Neural progenitor cell (in vitro differentiated cells): ENCODE results near the gene PTPRJ. TPM values are rescaled to one million over a fixed set of nuclear protein-coding genes. Genes with fewer than 3 reads are reported as not detected.

Experiments
- DNase-seq: peaks from one replicate; pipeline ENCODE4 v3.0.0-alpha.2; 2016; ENCODE audit warnings: low spot score
- H2AFZ ChIP-seq: fragments of 200-600 bp; sonication (generic); replicated peaks from 2 replicates; pipeline ENCODE4 v1.6.1; 2016; ENCODE audit warnings: antibody characterized with exemption
- H3F3A ChIP-seq: fragments of 200-600 bp; sonication (generic); 2 replicates; pipeline ENCODE4 v1.6.1; 2016; ENCODE audit warnings: antibody characterized with exemption, low read depth
- H3K27ac ChIP-seq: fragments of 200-600 bp; sonication (generic); 2 replicates; pipeline ENCODE4 v1.5.1; 2016; ENCODE audit warnings: mild to moderate bottlenecking
- H3K27me3 ChIP-seq: fragments of 200-600 bp; sonication (generic); 2 replicates; pipeline ENCODE4 v1.6.1; 2016; ENCODE audit warnings: mild to moderate bottlenecking, moderate library complexity
- H3K36me3 ChIP-seq: fragments of 200-600 bp; sonication (generic); 2 replicates; pipeline ENCODE4 v1.5.1; 2016
- H3K4me1 ChIP-seq: fragments of 200-600 bp; sonication (generic); 2 replicates; pipeline ENCODE4 v1.6.1; 2016; ENCODE audit warnings: mixed run types
- H3K4me2 ChIP-seq: fragments of 200-600 bp; sonication (generic); 2 replicates; pipeline ENCODE4 v1.6.1; 2016
- H3K4me3 ChIP-seq: fragments of 200-600 bp; sonication (generic); 2 replicates; pipeline ENCODE4 v1.5.1; 2016
- H3K79me2 ChIP-seq: fragments of 200-600 bp; sonication (generic); 2 replicates; pipeline ENCODE4 v1.6.1; 2016; ENCODE audit warnings: low read depth
- H3K9ac ChIP-seq: fragments of 200-600 bp; sonication (generic); 2 replicates; pipeline ENCODE4 v1.6.1; 2016
- H3K9me3 ChIP-seq: fragments of 200-600 bp; sonication (generic); 2 replicates; pipeline ENCODE4 v1.5.1; 2016; ENCODE audit warnings: low read depth
- H4K20me1 ChIP-seq: fragments of 200-600 bp; sonication (generic); 2 replicates; pipeline ENCODE4 v1.6.1; 2016; ENCODE audit warnings: low read depth
- H3K27ac Mint-ChIP-seq: 3 replicates; pipeline ENCODE4 v1.8.0; 2021; ENCODE audit warnings: mixed read lengths
- H3K27me3 Mint-ChIP-seq: 2 replicates; pipeline ENCODE4 v1.8.0; 2022; ENCODE audit warnings: low read depth, mild to moderate bottlenecking, inconsistent platforms, moderate library complexity, mixed read lengths; ENCODE audit not compliant: insufficient read depth
- H3K36me3 Mint-ChIP-seq: 3 replicates; pipeline ENCODE4 v1.8.0; 2021; ENCODE audit warnings: mixed read lengths
- H3K4me1 Mint-ChIP-seq: 3 replicates; pipeline ENCODE4 v1.8.0; 2021; ENCODE audit warnings: mixed read lengths
- H3K4me3 Mint-ChIP-seq: 3 replicates; pipeline ENCODE4 v1.8.0; 2021; ENCODE audit warnings: mild to moderate bottlenecking, moderate library complexity, mixed read lengths
- H3K9me3 Mint-ChIP-seq: 3 replicates; pipeline ENCODE4 v1.8.0; 2020; ENCODE audit warnings: mixed read lengths
- EZH2 ChIP-seq: fragments of 200-600 bp; sonication (generic); IDR thresholded peaks from 2 replicates; pipeline ENCODE4 v1.6.1; 2017; ENCODE audit warnings: antibody characterized with exemption, mild to moderate bottlenecking, moderate library complexity
- EZH2phosphoT487 ChIP-seq: fragments of 200-600 bp; sonication (generic); IDR thresholded peaks from 2 replicates; pipeline ENCODE4 v1.6.1; 2017; ENCODE audit warnings: antibody characterized with exemption
- total RNA-seq: library from RNA; depleted of rRNA; stranded (reverse); fragments of >200 nt; gene quantifications from 2 replicates; pipeline ENCODE4 v1.2.3, GENCODE V29; 2015; ENCODE audit warnings: low replicate concordance
- TF ChIP-seq, protein P1 (sequence below): fragments of 200-600 bp; sonication (generic); IDR thresholded peaks from 2 replicates; pipeline ENCODE4 v1.5.1; 2017; ENCODE audit warnings: antibody characterized with exemption, mild to moderate bottlenecking

Gene PTPRJ
- total RNA-seq, 1 donor from 2014 or later: 28.0 TPM

DNA sequence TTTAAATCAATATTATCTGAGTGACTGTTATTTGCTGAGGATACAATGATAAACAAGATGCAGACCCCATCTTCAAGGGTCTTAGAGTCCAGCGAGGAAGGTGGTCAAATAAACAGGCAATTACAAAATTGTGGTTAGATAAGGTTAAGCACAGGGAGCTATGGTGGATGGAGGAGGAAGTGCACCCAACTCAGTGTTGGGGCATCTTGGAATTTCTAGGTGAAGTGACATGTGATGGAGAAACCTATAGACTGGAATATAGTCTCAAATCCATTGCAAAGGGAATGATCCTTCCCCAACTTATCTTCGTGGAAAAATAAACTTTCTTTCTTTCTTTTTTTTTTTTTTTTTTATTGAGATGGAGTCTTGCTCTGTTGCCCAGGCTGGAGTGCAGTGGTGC is 3.4 kb upstream of the PTPRJ start:
- H3K36me3 ChIP-seq: no peaks in the 10 kb centered on the region
- H2AFZ ChIP-seq: no peak overlapping the region
- H3K9me3 Mint-ChIP-seq: no peaks in the 10 kb centered on the region
- H3K4me3 Mint-ChIP-seq: no peak overlapping the region
- no peak overlapping the region for H3K9ac ChIP-seq
- H3K36me3 Mint-ChIP-seq: no peaks in the 10 kb centered on the region
- no peak overlapping the region for H3K27ac ChIP-seq
- no peak overlapping the region for H3K4me2 ChIP-seq
- peak overlapping the region; percentile 28 for H3K27ac Mint-ChIP-seq
- no peak for DNase-seq
- peaks cover 43% of the 10 kb centered on the region for H3K4me1 Mint-ChIP-seq
- peaks cover 39% of the 10 kb centered on the region for H3F3A ChIP-seq
- peaks cover 1% of the 10 kb centered on the region for H3K27me3 ChIP-seq
- TF ChIP-seq, protein P1, sequence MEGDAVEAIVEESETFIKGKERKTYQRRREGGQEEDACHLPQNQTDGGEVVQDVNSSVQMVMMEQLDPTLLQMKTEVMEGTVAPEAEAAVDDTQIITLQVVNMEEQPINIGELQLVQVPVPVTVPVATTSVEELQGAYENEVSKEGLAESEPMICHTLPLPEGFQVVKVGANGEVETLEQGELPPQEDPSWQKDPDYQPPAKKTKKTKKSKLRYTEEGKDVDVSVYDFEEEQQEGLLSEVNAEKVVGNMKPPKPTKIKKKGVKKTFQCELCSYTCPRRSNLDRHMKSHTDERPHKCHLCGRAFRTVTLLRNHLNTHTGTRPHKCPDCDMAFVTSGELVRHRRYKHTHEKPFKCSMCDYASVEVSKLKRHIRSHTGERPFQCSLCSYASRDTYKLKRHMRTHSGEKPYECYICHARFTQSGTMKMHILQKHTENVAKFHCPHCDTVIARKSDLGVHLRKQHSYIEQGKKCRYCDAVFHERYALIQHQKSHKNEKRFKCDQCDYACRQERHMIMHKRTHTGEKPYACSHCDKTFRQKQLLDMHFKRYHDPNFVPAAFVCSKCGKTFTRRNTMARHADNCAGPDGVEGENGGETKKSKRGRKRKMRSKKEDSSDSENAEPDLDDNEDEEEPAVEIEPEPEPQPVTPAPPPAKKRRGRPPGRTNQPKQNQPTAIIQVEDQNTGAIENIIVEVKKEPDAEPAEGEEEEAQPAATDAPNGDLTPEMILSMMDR: no peak
- TF ChIP-seq EZH2: no peak
- TF ChIP-seq EZH2phosphoT487: no peak
- H3K27me3 Mint-ChIP-seq: peaks cover 7% of the 10 kb centered on the region
- H3K79me2 ChIP-seq: peaks cover 6% of the 10 kb centered on the region
- peaks cover 6% of the 10 kb centered on the region for H4K20me1 ChIP-seq
- H3K4me1 ChIP-seq: peaks cover 39% of the 10 kb centered on the region
- H3K4me3 ChIP-seq: no peak overlapping the region
- H3K9me3 ChIP-seq: no peaks in the 10 kb centered on the region

GRCh38 chr11:47977623-47978022 is 2.7 kb upstream of the PTPRJ start:
- H3K27ac Mint-ChIP-seq: no peak overlapping the region

GRCh38 chr11:47979378-47980087 is 826 bp upstream of the PTPRJ start:
- Histone ChIP-seq H3K79me2 (peaks cover 32% of the 10 kb centered on the region), H3K36me3 (no peaks in the 10 kb centered on the region), H3K9me3 (no peaks in the 10 kb centered on the region), H2AFZ (peak overlapping the region; percentile 43), H4K20me1 (peaks cover 10% of the 10 kb centered on the region), H3K27ac (no peak overlapping the region), H3K4me1 (peaks cover 27% of the 10 kb centered on the region), H3K9ac (no peak overlapping the region), H3F3A (peaks cover 21% of the 10 kb centered on the region), H3K4me3 (peak overlapping the region; percentile 97), H3K27me3 (peaks cover 7% of the 10 kb centered on the region), H3K4me2 (peak overlapping the region; percentile 88)
- Mint-ChIP-seq H3K27me3 (peaks cover 7% of the 10 kb centered on the region), H3K4me3 (peak overlapping the region; percentile 77), H3K9me3 (no peaks in the 10 kb centered on the region), H3K27ac (peak overlapping the region; percentile 9), H3K36me3 (no peaks in the 10 kb centered on the region), H3K4me1 (peaks cover 45% of the 10 kb centered on the region)
- no peak for TF ChIP-seq EZH2phosphoT487
- TF ChIP-seq EZH2: no peak
- TF ChIP-seq, protein P1: no peak
- no peak for DNase-seq

More at GRCh38 chr11:47977623-47978022, 2.7 kb upstream of the PTPRJ start:
- Histone ChIP-seq H3K9ac (no peak overlapping the region), H3F3A (peaks cover 39% of the 10 kb centered on the region), H3K27ac (no peak overlapping the region), H3K36me3 (no peaks in the 10 kb centered on the region), H3K4me1 (peaks cover 42% of the 10 kb centered on the region), H3K27me3 (peaks cover 7% of the 10 kb centered on the region), H3K4me3 (no peak overlapping the region), H3K4me2 (no peak overlapping the region), H2AFZ (no peak overlapping the region), H4K20me1 (peaks cover 10% of the 10 kb centered on the region), H3K9me3 (no peaks in the 10 kb centered on the region), H3K79me2 (peaks cover 13% of the 10 kb centered on the region)
- H3K4me3 Mint-ChIP-seq: peak overlapping the region; percentile 24
- TF ChIP-seq EZH2phosphoT487 (no peak), EZH2 (no peak)
- TF ChIP-seq, protein P1: no peak
- H3K4me1 Mint-ChIP-seq: peaks cover 46% of the 10 kb centered on the region
- H3K9me3 Mint-ChIP-seq: no peaks in the 10 kb centered on the region
- H3K36me3 Mint-ChIP-seq: no peaks in the 10 kb centered on the region
- no peak for DNase-seq
- peaks cover 7% of the 10 kb centered on the region for H3K27me3 Mint-ChIP-seq
